GM19467 (cell line): ENCODE measurements around the gene RBM33.
A peak's percentile ranks its signal among the peaks of the same experiment; 100 is the strongest.
"Not testable (repeated sequence)": the region's sequence is repeated elsewhere in the genome, so short reads cannot be mapped to it uniquely, and the experiment has no call there.

Experiments used
- ATAC-seq: cut with Tn5 transposase; IDR thresholded peaks from one replicate; pipeline ENCODE4 v1.9.1; 2021; ENCODE audit warnings: mild to moderate bottlenecking, moderate library complexity; ENCODE audit not compliant: unreplicated experiment

Gene RBM33

GRCh38 chr7:155644178-155644970 lies at the start of gene RBM33:
Gene RBM33, plus strand, starts transcription at chr7:155644661. Its CDS starts 216 bp downstream, at chr7:155644877.
- ATAC-seq: peak; percentile 71

- no peak for ATAC-seq
These were observed 49.5 kb upstream of the RBM33 start for GRCh38 chr7:155594961-155595366.

- ATAC-seq: no peak
These were observed 46.7 kb upstream of the RBM33 start for GRCh38 chr7:155597753-155598140.

GRCh38 chr7:155598810-155599210 lies 45.7 kb upstream of the RBM33 start:
- ATAC-seq: peak; percentile 83

- no peak for ATAC-seq
These were observed 42.3 kb upstream of the RBM33 start for GRCh38 chr7:155602156-155602555.

GRCh38 chr7:155602750-155603149 lies 41.7 kb upstream of the RBM33 start:
- no peak for ATAC-seq

- ATAC-seq: no peak
These were observed 41.1 kb upstream of the RBM33 start for GRCh38 chr7:155603205-155603857.

GRCh38 chr7:155603858-155604503 lies 40.5 kb upstream of the RBM33 start:
- no peak for ATAC-seq

GRCh38 chr7:155604504-155604997 lies 39.9 kb upstream of the RBM33 start:
- no peak for ATAC-seq

- ATAC-seq: no peak
These were observed 35.3 kb upstream of the RBM33 start for GRCh38 chr7:155609185-155609584.

- no peak for ATAC-seq
These were observed 33.7 kb upstream of the RBM33 start for GRCh38 chr7:155610633-155611193.

- no peak for ATAC-seq
These were observed 32.5 kb upstream of the RBM33 start for GRCh38 chr7:155611808-155612447.

GRCh38 chr7:155612658-155613057 lies 31.8 kb upstream of the RBM33 start:
- no peak for ATAC-seq

- not testable (repeated sequence) for ATAC-seq
These were observed 29.4 kb upstream of the RBM33 start for GRCh38 chr7:155615085-155615484.

- ATAC-seq: no peak
These were observed 25.5 kb upstream of the RBM33 start for GRCh38 chr7:155618708-155619633.

- no peak for ATAC-seq
These were observed 24.7 kb upstream of the RBM33 start for GRCh38 chr7:155619634-155620271.

- no peak for ATAC-seq
These were observed 24.0 kb upstream of the RBM33 start for GRCh38 chr7:155620497-155620896.

GRCh38 chr7:155621418-155621980 lies 23.0 kb upstream of the RBM33 start:
- ATAC-seq: no peak

- no peak for ATAC-seq
These were observed 20.0 kb upstream of the RBM33 start for GRCh38 chr7:155624412-155624811.
